Measurements from ENCODE around the gene ZNF330. TPM values are rescaled to one million over a fixed set of nuclear protein-coding genes. Genes with fewer than 3 reads are reported as not detected.

ZNF330 gene
- total RNA-seq, 1 experiment from 2014 or later: 39.1 TPM

DNA sequence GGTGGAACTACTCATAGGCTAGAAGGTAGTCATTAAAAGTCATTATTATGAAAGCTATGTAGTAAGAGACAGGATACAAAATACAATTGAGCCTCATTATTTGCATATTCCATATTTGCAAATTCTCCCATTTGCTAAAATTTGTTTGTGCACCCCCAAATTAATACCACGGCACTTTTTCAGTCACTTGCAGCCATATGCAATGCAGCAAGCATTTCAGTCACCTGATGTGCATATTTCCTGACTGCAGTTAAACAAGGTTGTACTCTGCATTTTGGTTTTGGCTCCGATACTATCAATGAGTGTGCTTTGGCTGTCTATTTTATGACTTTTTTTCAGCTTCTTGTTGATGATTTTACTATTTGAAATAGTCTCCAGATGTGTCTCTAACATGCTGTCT lies 62.9 kb downstream of the ZNF330 start:
- ChIA-PET CTCF (interaction anchor here (0.7 kb wide), 1 partner anchor 1127 kb away, joined by 3 read pairs; no protein-coding TSS in a partner anchor), POLR2A (no interaction called here)
- no TSS peak for BruUV-seq (replicated peaks)
- Mint-ChIP-seq H3K4me1 (ENCODE audit: insufficient read depth, unreplicated experiment) (no peaks in the 10 kb centered on the region), H3K27ac (ENCODE audit: low read depth, unreplicated experiment) (no peak overlapping the region), H3K4me3 (ENCODE audit: unreplicated experiment) (no peak overlapping the region), H3K36me3 (ENCODE audit: insufficient read depth, unreplicated experiment) (no peaks in the 10 kb centered on the region), H3K27me3 (ENCODE audit: insufficient read depth, unreplicated experiment) (no peaks in the 10 kb centered on the region), H3K9me3 (ENCODE audit: unreplicated experiment) (no peaks in the 10 kb centered on the region)
- no peak for DNase-seq (ENCODE audit: unreplicated experiment)
- TF ChIP-seq, protein P1, sequence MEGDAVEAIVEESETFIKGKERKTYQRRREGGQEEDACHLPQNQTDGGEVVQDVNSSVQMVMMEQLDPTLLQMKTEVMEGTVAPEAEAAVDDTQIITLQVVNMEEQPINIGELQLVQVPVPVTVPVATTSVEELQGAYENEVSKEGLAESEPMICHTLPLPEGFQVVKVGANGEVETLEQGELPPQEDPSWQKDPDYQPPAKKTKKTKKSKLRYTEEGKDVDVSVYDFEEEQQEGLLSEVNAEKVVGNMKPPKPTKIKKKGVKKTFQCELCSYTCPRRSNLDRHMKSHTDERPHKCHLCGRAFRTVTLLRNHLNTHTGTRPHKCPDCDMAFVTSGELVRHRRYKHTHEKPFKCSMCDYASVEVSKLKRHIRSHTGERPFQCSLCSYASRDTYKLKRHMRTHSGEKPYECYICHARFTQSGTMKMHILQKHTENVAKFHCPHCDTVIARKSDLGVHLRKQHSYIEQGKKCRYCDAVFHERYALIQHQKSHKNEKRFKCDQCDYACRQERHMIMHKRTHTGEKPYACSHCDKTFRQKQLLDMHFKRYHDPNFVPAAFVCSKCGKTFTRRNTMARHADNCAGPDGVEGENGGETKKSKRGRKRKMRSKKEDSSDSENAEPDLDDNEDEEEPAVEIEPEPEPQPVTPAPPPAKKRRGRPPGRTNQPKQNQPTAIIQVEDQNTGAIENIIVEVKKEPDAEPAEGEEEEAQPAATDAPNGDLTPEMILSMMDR (IDR thresholded peaks at IDR 0.05; ENCODE audit: unreplicated experiment): no peak
- intact Hi-C loops (cut with micrococcal nuclease): no loop called here

Other genes with a start within 250 kb of the ZNF330 start
- 0.32 and 0.44 TPM in 2 replicates for gene RNF150, start 87.4 kb upstream of the ZNF330 start, total RNA-seq (2022)

Data from MCF 10A (cell line).